AG04449 (cell line): ENCODE data around the gene PDE4D.

Source experiments
- CTCF ChIA-PET: fragments of 350-600 bp; formaldehyde crosslinking; extraction: SDS; loops from one replicate; lab custom pipeline; 2021; ENCODE audit warnings: antibody characterized with exemption; lab: Yijun Ruan, JAX
- POLR2A ChIA-PET: fragments of 400-600, 350-600 bp; formaldehyde crosslinking; extraction: SDS; loops from one replicate; lab custom pipeline; 2020; ENCODE audit warnings: antibody characterized with exemption, inconsistent platforms; lab: Yijun Ruan, JAX
- DNase-seq: peaks from one replicate; pipeline ENCODE4 v3.0.0-alpha.2; 2010; ENCODE audit warnings: low read depth, low spot score
- H3K4me3 ChIP-seq: 2 replicates; pipeline ENCODE4 v1.5.1; 2011; ENCODE audit warnings: low read depth, mild to moderate bottlenecking, control low read depth, low read length
- TF ChIP-seq, protein P1 (sequence below): IDR thresholded peaks from one replicate; pipeline ENCODE4 v1.5.1; 2011; ENCODE audit warnings: mild to moderate bottlenecking, moderate library complexity, low read length, control low read depth, inconsistent platforms; ENCODE audit not compliant: insufficient read depth; ENCODE audit errors: missing control alignments

The PDE4D gene

GRCh38 chr5:59542851-59543820 lies 350.4 kb downstream of the PDE4D start:
- POLR2A ChIA-PET: no interaction called here
- CTCF ChIA-PET: no interaction called here
- no peak overlapping the region for H3K4me3 ChIP-seq
- DNase-seq: no peak
- TF ChIP-seq, protein P1, sequence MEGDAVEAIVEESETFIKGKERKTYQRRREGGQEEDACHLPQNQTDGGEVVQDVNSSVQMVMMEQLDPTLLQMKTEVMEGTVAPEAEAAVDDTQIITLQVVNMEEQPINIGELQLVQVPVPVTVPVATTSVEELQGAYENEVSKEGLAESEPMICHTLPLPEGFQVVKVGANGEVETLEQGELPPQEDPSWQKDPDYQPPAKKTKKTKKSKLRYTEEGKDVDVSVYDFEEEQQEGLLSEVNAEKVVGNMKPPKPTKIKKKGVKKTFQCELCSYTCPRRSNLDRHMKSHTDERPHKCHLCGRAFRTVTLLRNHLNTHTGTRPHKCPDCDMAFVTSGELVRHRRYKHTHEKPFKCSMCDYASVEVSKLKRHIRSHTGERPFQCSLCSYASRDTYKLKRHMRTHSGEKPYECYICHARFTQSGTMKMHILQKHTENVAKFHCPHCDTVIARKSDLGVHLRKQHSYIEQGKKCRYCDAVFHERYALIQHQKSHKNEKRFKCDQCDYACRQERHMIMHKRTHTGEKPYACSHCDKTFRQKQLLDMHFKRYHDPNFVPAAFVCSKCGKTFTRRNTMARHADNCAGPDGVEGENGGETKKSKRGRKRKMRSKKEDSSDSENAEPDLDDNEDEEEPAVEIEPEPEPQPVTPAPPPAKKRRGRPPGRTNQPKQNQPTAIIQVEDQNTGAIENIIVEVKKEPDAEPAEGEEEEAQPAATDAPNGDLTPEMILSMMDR: no peak

GRCh38 chr5:59542306-59542705 lies 351.2 kb downstream of the PDE4D start:
- ChIA-PET CTCF (no interaction called here), POLR2A (no interaction called here)
- H3K4me3 ChIP-seq: no peak overlapping the region
- DNase-seq: no peak
- TF ChIP-seq, protein P1: no peak

DNA sequence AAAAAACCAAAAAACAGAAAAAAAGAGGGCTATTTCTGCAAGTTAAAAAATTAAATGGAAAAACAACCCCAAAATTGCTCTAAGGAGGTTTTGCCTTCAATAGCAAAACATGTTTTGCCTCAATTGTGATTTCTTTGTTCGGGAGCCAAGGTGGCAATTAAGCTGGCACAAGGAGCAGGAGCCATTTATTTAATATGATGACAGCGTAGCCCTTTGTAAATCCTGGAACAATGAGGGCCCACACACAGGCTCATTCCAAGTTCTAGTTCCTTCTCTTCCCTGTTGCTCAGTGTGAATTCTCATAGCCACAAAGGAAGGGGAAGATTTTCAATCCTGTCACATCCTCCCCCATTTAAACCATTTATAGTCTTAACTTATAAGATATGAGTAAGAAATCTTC lies 353.2 kb downstream of the PDE4D start:
- TF ChIP-seq, protein P1: no peak
- DNase-seq: no peak
- no peak overlapping the region for H3K4me3 ChIP-seq
- ChIA-PET POLR2A (no interaction called here), CTCF (no interaction called here)

GRCh38 chr5:59538750-59539121 lies 354.8 kb downstream of the PDE4D start:
- ChIA-PET POLR2A (no interaction called here), CTCF (no interaction called here)
- H3K4me3 ChIP-seq: no peak overlapping the region
- TF ChIP-seq, protein P1: no peak
- no peak for DNase-seq

DNA sequence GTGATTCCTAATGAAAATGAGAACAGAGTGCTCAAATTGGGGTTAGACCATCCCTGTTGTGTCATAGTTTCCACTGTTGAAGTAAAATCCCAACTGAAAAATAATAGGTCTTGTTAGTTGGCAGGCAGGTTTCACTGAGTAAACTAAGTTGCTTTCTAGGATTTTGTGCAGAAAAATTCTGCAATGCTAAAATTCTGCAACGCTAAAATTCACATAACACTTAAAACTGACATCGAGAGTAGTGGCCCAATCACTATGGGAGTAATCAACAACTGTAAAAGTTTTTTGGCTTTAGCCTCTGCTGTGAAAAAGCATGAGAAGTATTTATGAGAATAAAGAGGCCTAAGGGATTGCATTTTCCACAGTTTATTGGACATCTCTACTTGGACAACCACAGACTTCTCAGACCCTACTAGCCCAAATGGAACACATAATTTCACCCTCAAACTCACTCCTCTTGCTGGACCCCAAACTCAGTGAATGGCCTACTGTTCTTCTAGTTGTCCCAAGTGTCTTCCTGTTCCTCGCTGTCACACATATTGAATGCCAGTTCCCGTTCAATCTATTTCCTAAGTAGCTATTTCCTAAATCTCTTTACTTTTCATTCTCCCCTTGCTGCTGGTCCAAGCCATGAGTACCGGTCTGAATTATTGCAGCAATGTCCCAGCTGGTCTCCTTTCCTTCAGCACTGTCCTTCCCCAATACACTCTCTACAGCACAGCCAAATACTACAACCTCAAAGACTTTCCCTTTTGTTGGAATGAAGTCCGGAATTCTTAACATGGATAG lies 355.4 kb downstream of the PDE4D start:
- DNase-seq: no peak
- ChIA-PET POLR2A (no interaction called here), CTCF (no interaction called here)
- no peak overlapping the region for H3K4me3 ChIP-seq
- TF ChIP-seq, protein P1: no peak

DNA sequence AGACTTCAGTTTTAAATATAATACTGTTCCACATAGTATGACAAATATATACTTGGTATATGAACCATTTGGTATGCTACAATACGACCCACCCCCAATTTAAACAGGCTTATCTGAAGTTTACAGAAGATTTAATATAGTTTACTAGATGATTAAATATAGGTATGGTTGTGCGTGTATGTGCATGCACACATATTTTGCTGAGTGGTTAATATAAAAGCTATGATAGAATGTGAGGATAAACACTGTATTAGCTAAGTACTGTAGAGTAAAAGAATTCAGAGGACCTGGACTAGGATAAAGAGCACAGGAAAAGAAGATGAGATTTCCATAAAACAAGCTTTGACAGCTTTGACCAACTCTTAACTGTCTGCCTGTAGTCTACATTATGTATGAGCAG lies 356.7 kb downstream of the PDE4D start:
- TF ChIP-seq, protein P1: no peak
- ChIA-PET POLR2A (no interaction called here), CTCF (no interaction called here)
- no peak for DNase-seq
- no peak overlapping the region for H3K4me3 ChIP-seq
